ENCODE measurements around the gene ZNF587B. TPM values are rescaled to one million over a fixed set of nuclear protein-coding genes. Genes with fewer than 3 reads are reported as not detected.
"Not testable (repeated sequence)": the region's sequence is repeated elsewhere in the genome, so short reads cannot be mapped to it uniquely, and the experiment has no call there.

Gene ZNF587B
- total RNA-seq, 1 experiment from 2014 or later: 14.1 TPM

- ChIA-PET RAD21 (ENCODE audit: low non-redundant PET in 1 of 2, low total read pairs in 2 of 2, uncharacterized antibody in 2 of 2, unreplicated experiment in 2 of 2) (no interaction called here), CTCF (no interaction called here), POLR2A (no interaction called here)
- H3K4me3 ChIP-seq (replicated peaks in 1 of 2; ENCODE audit: low read depth in 1 of 2, low read length in 2 of 2): no peak overlapping the region
- intact Hi-C loops (cut with micrococcal nuclease): no loop called here
- H3K4me2 ChIP-seq (ENCODE audit: low read length): no peak overlapping the region
- TF ChIP-seq FOSL1 (IDR thresholded peaks at IDR 0.05; ENCODE audit: low read depth) (no peak), ELF1 (IDR thresholded peaks at IDR 0.05; ENCODE audit: borderline replicate concordance, low read depth) (no peak), EZH2 (IDR thresholded peaks at IDR 0.05) (no peak), ZBTB33 (IDR thresholded peaks at IDR 0.05; ENCODE audit: extremely low read depth, insufficient replicate concordance, low read length) (no peak)
- H3K9me2 ChIP-seq (ENCODE audit: insufficient read depth): no peaks in the 10 kb centered on the region
- no peaks in the 10 kb centered on the region for H3K27me3 ChIP-seq (ENCODE audit: insufficient read depth, low read length)
- no peaks in the 10 kb centered on the region for H3K4me1 ChIP-seq (ENCODE audit: control insufficient read depth in 1 of 2, insufficient read depth in 2 of 2, low read length in 2 of 2)
- no TSS peak for BruUV-seq (replicated peaks)
- H3K36me3 ChIP-seq (ENCODE audit: control insufficient read depth in 1 of 2, insufficient read depth in 2 of 2, low read length in 2 of 2): no peaks in the 10 kb centered on the region
- ATAC-seq: no peak
- peaks cover 0 to 16% of the 10 kb centered on the region in 2 experiments; a peak in 1 of 4 replicates for H3K9me3 ChIP-seq (ENCODE audit: control insufficient read depth in 1 of 2, insufficient read depth in 1 of 2, low read depth in 1 of 2, low read length in 2 of 2)
- no peak for DNase-seq (ENCODE audit: low read depth, low spot score)
- H2AFZ ChIP-seq (ENCODE audit: low read depth, low read length, poor library complexity, severe bottlenecking): no peak overlapping the region
- H3K79me2 ChIP-seq (ENCODE audit: insufficient read depth, low read length): no peaks in the 10 kb centered on the region
- no peak overlapping the region for H3K27ac ChIP-seq (ENCODE audit: low read depth, low read length)
- no peak overlapping the region for H3K9ac ChIP-seq (ENCODE audit: low read length)
- no peaks in the 10 kb centered on the region for H4K20me1 ChIP-seq (ENCODE audit: insufficient read depth)
These were observed 58.0 kb downstream of the ZNF587B start for GRCh38 chr19:57888107-57888559.

- Histone ChIP-seq H3K9ac (ENCODE audit: low read length) (no peak within 1 kb of the TSS), H3K4me3 (replicated peaks in 1 of 2; ENCODE audit: low read depth in 1 of 2, low read length in 2 of 2) (no peak within 1 kb of the TSS), H3K27ac (ENCODE audit: low read depth, low read length) (no peak within 1 kb of the TSS), H3K79me2 (ENCODE audit: insufficient read depth, low read length) (no peaks in the 10 kb centered on the region), H4K20me1 (ENCODE audit: insufficient read depth) (no peaks in the 10 kb centered on the region), H3K27me3 (ENCODE audit: insufficient read depth, low read length) (no peaks in the 10 kb centered on the region), H3K9me2 (ENCODE audit: insufficient read depth) (no peaks in the 10 kb centered on the region), H3K9me3 (ENCODE audit: control insufficient read depth in 1 of 2, insufficient read depth in 1 of 2, low read depth in 1 of 2, low read length in 2 of 2) (peaks cover 0 to 16% of the 10 kb centered on the region in 2 experiments; a peak in 1 of 4 replicates), H2AFZ (ENCODE audit: low read depth, low read length, poor library complexity, severe bottlenecking) (no peak within 1 kb of the TSS), H3K4me1 (ENCODE audit: control insufficient read depth in 1 of 2, insufficient read depth in 2 of 2, low read length in 2 of 2) (no peaks in the 10 kb centered on the region), H3K4me2 (ENCODE audit: low read length) (no peak within 1 kb of the TSS), H3K36me3 (ENCODE audit: control insufficient read depth in 1 of 2, insufficient read depth in 2 of 2, low read length in 2 of 2) (no peaks in the 10 kb centered on the region)
- no peak for TF ChIP-seq EZH2 (IDR thresholded peaks at IDR 0.05)
- peak in 2 of 3 experiments; percentile 25 to 48; a peak in 2 of 6 replicates for TF ChIP-seq CTCF (IDR thresholded peaks at IDR 0.05 in 2 of 3, conservative IDR thresholded peaks at IDR 0.05 in 1 of 3; ENCODE audit: borderline replicate concordance in 1 of 3, insufficient read depth in 1 of 3, low read depth in 2 of 3, low read length in 2 of 3)
- CTCF ChIA-PET: no interaction called here
- peak; percentile 52; the same call in 1 of the 2 replicates for ATAC-seq
- no TSS peak for BruUV-seq (replicated peaks)
- no peak for DNase-seq (ENCODE audit: low read depth, low spot score)
- intact Hi-C loops (cut with micrococcal nuclease): no loop called here
- POLR2A ChIA-PET: no interaction called here
- RAD21 ChIA-PET (ENCODE audit: low non-redundant PET in 1 of 2, low total read pairs in 2 of 2, uncharacterized antibody in 2 of 2, unreplicated experiment in 2 of 2): no interaction called here
These were observed 58.6 kb downstream of the ZNF587B start, which contains the start of gene ZNF814 for GRCh38 chr19:57888560-57889231. ZNF814 (minus strand) TSS chr19:57889037; CDS start chr19:57888802, 235 bp downstream.

- H3K9ac ChIP-seq (ENCODE audit: low read length); POLR2A ChIA-PET; H4K20me1 ChIP-seq (ENCODE audit: insufficient read depth); BruUV-seq (replicated peaks); H3K79me2 ChIP-seq (ENCODE audit: insufficient read depth, low read length); DNase-seq (ENCODE audit: low read depth, low spot score); H3K27ac ChIP-seq (ENCODE audit: low read depth, low read length); H3K9me2 ChIP-seq (ENCODE audit: insufficient read depth); H3K4me1 ChIP-seq (ENCODE audit: control insufficient read depth in 1 of 2, insufficient read depth in 2 of 2, low read length in 2 of 2); H3K4me2 ChIP-seq (ENCODE audit: low read length); ATAC-seq; H3K36me3 ChIP-seq (ENCODE audit: control insufficient read depth in 1 of 2, insufficient read depth in 2 of 2, low read length in 2 of 2); RAD21 ChIA-PET (ENCODE audit: low non-redundant PET in 1 of 2, low total read pairs in 2 of 2, uncharacterized antibody in 2 of 2, unreplicated experiment in 2 of 2); H3K4me3 ChIP-seq (replicated peaks in 1 of 2; ENCODE audit: low read depth in 1 of 2, low read length in 2 of 2); intact Hi-C loops (cut with micrococcal nuclease); H3K27me3 ChIP-seq (ENCODE audit: insufficient read depth, low read length); H3K9me3 ChIP-seq (ENCODE audit: control insufficient read depth in 1 of 2, insufficient read depth in 1 of 2, low read depth in 1 of 2, low read length in 2 of 2); CTCF ChIA-PET; H2AFZ ChIP-seq (ENCODE audit: low read depth, low read length, poor library complexity, severe bottlenecking): not testable (repeated sequence)
These were observed 60.6 kb downstream of the ZNF587B start for GRCh38 chr19:57890706-57891105.
